Measurements from ENCODE around the gene BTN3A1. TPM values are rescaled to one million over a fixed set of nuclear protein-coding genes. Genes with fewer than 3 reads are reported as not detected.

BTN3A1 gene
- total and polyA plus RNA-seq, 10 of the 15 experiments (the other 5 are each of a cell fraction or from before 2014, with no cell fraction given): 5.6 to 60.1 (median 16.1) TPM

DNA sequence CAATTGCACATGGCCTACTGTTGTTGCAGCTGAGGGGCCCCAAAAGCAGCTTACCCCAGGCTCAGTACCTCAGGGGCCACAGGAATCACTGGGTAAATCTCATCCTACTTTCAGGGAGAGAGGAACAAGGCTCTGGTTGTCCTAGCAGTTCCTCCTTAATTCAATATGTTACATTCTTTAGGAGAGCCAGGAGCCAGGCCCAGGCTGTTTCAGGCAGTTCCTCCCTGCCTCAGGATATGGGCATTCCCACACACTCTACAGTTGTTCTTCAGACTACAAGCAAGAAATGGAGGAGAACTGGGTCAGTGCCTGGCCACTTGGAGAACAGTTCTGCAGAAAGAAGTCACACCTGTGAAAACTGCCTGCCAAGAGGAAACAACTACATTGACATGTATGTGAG lies 46.7 kb upstream of the BTN3A1 start:
- CTCF ChIA-PET: interaction anchor here (0.9 to 1.5 kb wide), 2 partner anchors 11 to 14 kb away, joined by 3 to 6 read pairs; no protein-coding TSS in a partner anchor
- Histone ChIP-seq H3K79me2 (ENCODE audit: control insufficient read depth, insufficient read depth, low read length) (no peaks in the 10 kb centered on the region), H3K4me1 (ENCODE audit: control insufficient read depth, insufficient read depth, low read length) (peaks cover 18% of the 10 kb centered on the region), H3K27me3 (replicated peaks in 1 of 2; ENCODE audit: control insufficient read depth in 2 of 2, insufficient read depth in 2 of 2, low read length in 1 of 2) (no peaks in the 10 kb centered on the region; a peak in 1 of 4 replicates), H3K4me3 (no peak overlapping the region), H3K36me3 (ENCODE audit: control insufficient read depth in 2 of 2, insufficient read depth in 2 of 2, low read length in 1 of 2) (no peaks in the 10 kb centered on the region), H3K4me2 (ENCODE audit: control insufficient read depth, insufficient read depth) (no peak overlapping the region), H3K27ac (ENCODE audit: control insufficient read depth, insufficient read depth) (no peak overlapping the region), H3K9ac (ENCODE audit: control insufficient read depth, insufficient read depth, low read length) (no peak overlapping the region), H4K20me1 (ENCODE audit: control insufficient read depth, insufficient read depth) (no peaks in the 10 kb centered on the region), H3K9me3 (replicated peaks; ENCODE audit: control insufficient read depth, insufficient read depth, low read length) (no peaks in the 10 kb centered on the region), H2AFZ (ENCODE audit: control insufficient read depth, low read depth, low read length) (no peak overlapping the region)
- ATAC-seq: no peak
- POLR2A ChIA-PET: no interaction called here
- BruUV-seq (replicated peaks): no TSS peak
- intact Hi-C loops (cut with micrococcal nuclease; ENCODE audit: unreplicated experiment) (no loop called here), in situ Hi-C loops (cut with MboI) (no loop called here)
- no peak for FAIRE-seq
- RAD21 ChIA-PET (ENCODE audit: unreplicated experiment): no interaction called here
- TF ChIP-seq ATF7 (IDR thresholded peaks at IDR 0.05; ENCODE audit: low read depth) (no peak), MEF2B (IDR thresholded peaks at IDR 0.05; ENCODE audit: partially characterized antibody, poor library complexity, severe bottlenecking) (no peak), CEBPB (IDR thresholded peaks at IDR 0.05; ENCODE audit: borderline replicate concordance in 1 of 2, low read depth in 2 of 2, low read length in 2 of 2) (no peak), HDGF (IDR thresholded peaks at IDR 0.05) (no peak), EED (IDR thresholded peaks at IDR 0.05; ENCODE audit: low read depth) (no peak), RELA (IDR thresholded peaks at IDR 0.05; ENCODE audit: borderline replicate concordance, partially characterized antibody) (no peak), MXI1 (IDR thresholded peaks at IDR 0.05; ENCODE audit: low read depth, low read length) (no peak), ZBED1 (IDR thresholded peaks at IDR 0.05; ENCODE audit: borderline replicate concordance) (no peak), SPI1 (IDR thresholded peaks at IDR 0.05; ENCODE audit: borderline replicate concordance, insufficient read depth, low read depth, low read length) (no peak), STAT3 (IDR thresholded peaks at IDR 0.05; ENCODE audit: low read depth, low read length) (no peak), PML (IDR thresholded peaks at IDR 0.05; ENCODE audit: low read length) (no peak), NR2F1 (conservative IDR thresholded peaks at IDR 0.05) (no peak), IKZF2 (IDR thresholded peaks at IDR 0.05) (no peak), TCF7 (IDR thresholded peaks at IDR 0.05; ENCODE audit: borderline replicate concordance) (no peak), NR2C1 (IDR thresholded peaks at IDR 0.05) (no peak)
- TF ChIP-seq, protein P1, sequence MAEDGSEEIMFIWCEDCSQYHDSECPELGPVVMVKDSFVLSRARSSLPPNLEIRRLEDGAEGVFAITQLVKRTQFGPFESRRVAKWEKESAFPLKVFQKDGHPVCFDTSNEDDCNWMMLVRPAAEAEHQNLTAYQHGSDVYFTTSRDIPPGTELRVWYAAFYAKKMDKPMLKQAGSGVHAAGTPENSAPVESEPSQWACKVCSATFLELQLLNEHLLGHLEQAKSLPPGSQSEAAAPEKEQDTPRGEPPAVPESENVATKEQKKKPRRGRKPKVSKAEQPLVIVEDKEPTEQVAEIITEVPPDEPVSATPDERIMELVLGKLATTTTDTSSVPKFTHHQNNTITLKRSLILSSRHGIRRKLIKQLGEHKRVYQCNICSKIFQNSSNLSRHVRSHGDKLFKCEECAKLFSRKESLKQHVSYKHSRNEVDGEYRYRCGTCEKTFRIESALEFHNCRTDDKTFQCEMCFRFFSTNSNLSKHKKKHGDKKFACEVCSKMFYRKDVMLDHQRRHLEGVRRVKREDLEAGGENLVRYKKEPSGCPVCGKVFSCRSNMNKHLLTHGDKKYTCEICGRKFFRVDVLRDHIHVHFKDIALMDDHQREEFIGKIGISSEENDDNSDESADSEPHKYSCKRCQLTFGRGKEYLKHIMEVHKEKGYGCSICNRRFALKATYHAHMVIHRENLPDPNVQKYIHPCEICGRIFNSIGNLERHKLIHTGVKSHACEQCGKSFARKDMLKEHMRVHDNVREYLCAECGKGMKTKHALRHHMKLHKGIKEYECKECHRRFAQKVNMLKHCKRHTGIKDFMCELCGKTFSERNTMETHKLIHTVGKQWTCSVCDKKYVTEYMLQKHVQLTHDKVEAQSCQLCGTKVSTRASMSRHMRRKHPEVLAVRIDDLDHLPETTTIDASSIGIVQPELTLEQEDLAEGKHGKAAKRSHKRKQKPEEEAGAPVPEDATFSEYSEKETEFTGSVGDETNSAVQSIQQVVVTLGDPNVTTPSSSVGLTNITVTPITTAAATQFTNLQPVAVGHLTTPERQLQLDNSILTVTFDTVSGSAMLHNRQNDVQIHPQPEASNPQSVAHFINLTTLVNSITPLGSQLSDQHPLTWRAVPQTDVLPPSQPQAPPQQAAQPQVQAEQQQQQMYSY (CRISPR knock-in tag; IDR thresholded peaks at IDR 0.05): no peak
- TF ChIP-seq, protein P2, sequence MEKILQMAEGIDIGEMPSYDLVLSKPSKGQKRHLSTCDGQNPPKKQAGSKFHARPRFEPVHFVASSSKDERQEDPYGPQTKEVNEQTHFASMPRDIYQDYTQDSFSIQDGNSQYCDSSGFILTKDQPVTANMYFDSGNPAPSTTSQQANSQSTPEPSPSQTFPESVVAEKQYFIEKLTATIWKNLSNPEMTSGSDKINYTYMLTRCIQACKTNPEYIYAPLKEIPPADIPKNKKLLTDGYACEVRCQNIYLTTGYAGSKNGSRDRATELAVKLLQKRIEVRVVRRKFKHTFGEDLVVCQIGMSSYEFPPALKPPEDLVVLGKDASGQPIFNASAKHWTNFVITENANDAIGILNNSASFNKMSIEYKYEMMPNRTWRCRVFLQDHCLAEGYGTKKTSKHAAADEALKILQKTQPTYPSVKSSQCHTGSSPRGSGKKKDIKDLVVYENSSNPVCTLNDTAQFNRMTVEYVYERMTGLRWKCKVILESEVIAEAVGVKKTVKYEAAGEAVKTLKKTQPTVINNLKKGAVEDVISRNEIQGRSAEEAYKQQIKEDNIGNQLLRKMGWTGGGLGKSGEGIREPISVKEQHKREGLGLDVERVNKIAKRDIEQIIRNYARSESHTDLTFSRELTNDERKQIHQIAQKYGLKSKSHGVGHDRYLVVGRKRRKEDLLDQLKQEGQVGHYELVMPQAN (conservative IDR thresholded peaks at IDR 0.05): no peak
- TF ChIP-seq, protein P3, sequence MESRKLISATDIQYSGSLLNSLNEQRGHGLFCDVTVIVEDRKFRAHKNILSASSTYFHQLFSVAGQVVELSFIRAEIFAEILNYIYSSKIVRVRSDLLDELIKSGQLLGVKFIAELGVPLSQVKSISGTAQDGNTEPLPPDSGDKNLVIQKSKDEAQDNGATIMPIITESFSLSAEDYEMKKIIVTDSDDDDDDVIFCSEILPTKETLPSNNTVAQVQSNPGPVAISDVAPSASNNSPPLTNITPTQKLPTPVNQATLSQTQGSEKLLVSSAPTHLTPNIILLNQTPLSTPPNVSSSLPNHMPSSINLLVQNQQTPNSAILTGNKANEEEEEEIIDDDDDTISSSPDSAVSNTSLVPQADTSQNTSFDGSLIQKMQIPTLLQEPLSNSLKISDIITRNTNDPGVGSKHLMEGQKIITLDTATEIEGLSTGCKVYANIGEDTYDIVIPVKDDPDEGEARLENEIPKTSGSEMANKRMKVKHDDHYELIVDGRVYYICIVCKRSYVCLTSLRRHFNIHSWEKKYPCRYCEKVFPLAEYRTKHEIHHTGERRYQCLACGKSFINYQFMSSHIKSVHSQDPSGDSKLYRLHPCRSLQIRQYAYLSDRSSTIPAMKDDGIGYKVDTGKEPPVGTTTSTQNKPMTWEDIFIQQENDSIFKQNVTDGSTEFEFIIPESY (IDR thresholded peaks at IDR 0.05): no peak
- TF ChIP-seq, protein P4, sequence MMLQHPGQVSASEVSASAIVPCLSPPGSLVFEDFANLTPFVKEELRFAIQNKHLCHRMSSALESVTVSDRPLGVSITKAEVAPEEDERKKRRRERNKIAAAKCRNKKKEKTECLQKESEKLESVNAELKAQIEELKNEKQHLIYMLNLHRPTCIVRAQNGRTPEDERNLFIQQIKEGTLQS (IDR thresholded peaks at IDR 0.05; ENCODE audit: borderline replicate concordance, extremely low read depth, low read depth, low read length): no peak
- SMC1A ChIA-PET (ENCODE audit: uncharacterized antibody, unreplicated experiment): interaction anchor here (0.7 to 2.7 kb wide), 2 partner anchors 10 to 14 kb away, joined by 3 to 13 read pairs; no protein-coding TSS in a partner anchor
- no peak for DNase-seq (ENCODE audit: low read depth, low spot score)
